Heart left ventricle (tissue), 16 donors: ENCODE measurements around the gene TXLNA. TPM values are rescaled to one million over a fixed set of nuclear protein-coding genes. Genes with fewer than 3 reads are reported as not detected.

Experiments used
- ATAC-seq, 4 donors: fragments of 200-7000 bp; cut with Tn5 transposase; one replicate each; pipeline ENCODE4 v1.9.1; 2020 to 2022; ENCODE audit warnings: moderate library complexity in 4 of 4, mild to moderate bottlenecking in 3 of 4, moderate number of reproducible peaks in 1 of 4
- DNase-seq, 5 donors: peaks; one replicate each; pipeline ENCODE4 v3.0.0-alpha.2; 2020
- H3K27ac ChIP-seq, 12 donors: fragments of 200-600 bp; sonication (generic) in 4 of 12; one replicate each; pipeline versions ENCODE4 v1.5.0 to v1.8.0; 2016 to 2022; ENCODE audit warnings: mild to moderate bottlenecking in 2 of 12
- H3K27me3 ChIP-seq, 9 donors: fragments of 200-600 bp; sonication (generic) in 2 of 9; one replicate each; pipeline versions ENCODE4 v1.5.1 to v1.8.0; 2016 to 2022; ENCODE audit warnings: mild to moderate bottlenecking in 3 of 9
- H3K36me3 ChIP-seq, 9 donors: fragments of 200-600 bp; sonication (generic) in 2 of 9; one replicate each; pipeline versions ENCODE4 v1.5.0 to v1.8.0; 2018 to 2022; ENCODE audit warnings: mild to moderate bottlenecking in 2 of 9
- H3K4me1 ChIP-seq, 12 donors: fragments of 200-600 bp; sonication (generic) in 4 of 12; one replicate each; pipeline versions ENCODE4 v1.5.0 to v1.8.0; 2016 to 2022; ENCODE audit warnings: mild to moderate bottlenecking in 3 of 12
- H3K4me3 ChIP-seq, 12 donors: fragments of 200-600 bp; sonication (generic) in 4 of 12; one replicate each; pipeline versions ENCODE4 v1.5.0 to v1.8.0; 2017 to 2022; ENCODE audit warnings: mild to moderate bottlenecking in 9 of 12, moderate library complexity in 4 of 12
- H3K9me3 ChIP-seq, 12 donors: fragments of 200-600 bp; sonication (generic) in 4 of 12; one replicate each; pipeline versions ENCODE4 v1.5.0 to v1.8.0; 2016 to 2022; ENCODE audit warnings: mild to moderate bottlenecking in 1 of 12
- POLR2A ChIP-seq, 2 donors: fragments of 450-650 bp; IDR thresholded peaks; one replicate each; pipeline ENCODE4 v1.6.1; 2017; ENCODE audit warnings: antibody characterized with exemption in 2 of 2, mild to moderate bottlenecking in 2 of 2, moderate library complexity in 2 of 2
- WGBS, 4 donors: extraction: QIAGEN DNeasy Blood & Tissue Kit in 2 of 4; methylation state at CpG; one replicate each; pipeline versions ENCODE4 v1.1.5 to v1.1.7; 2013 to 2018; 5-methylcytosine and 5-hydroxymethylcytosine counted together
- intact Hi-C, 10 donors: fragments of 100-400 bp; cut with DNase I; formaldehyde crosslinking; loops; one replicate each; pipeline versions ENCODE4 v1.11.1 to v1.14.2; 2022
- polyA plus RNA-seq, 2 donors: library from polyadenylated mRNA; stranded (reverse); fragments of 200-250 nt; gene quantifications; one replicate each; pipeline ENCODE4 v1.2.3, GENCODE V29; 2013
- total RNA-seq, 9 donors: library from RNA; depleted of rRNA in 2 of 9; stranded (reverse); fragments of >200 nt in 2 of 9; fragmentation: NEBNext Ultra II Directional in 3 of 9; extraction: Animal tissue kit (Norgen Biotek cat#: 25700) in 3 of 9; gene quantifications; one replicate each; pipeline versions ENCODE4 v1.1.0 to v1.2.4, GENCODE V29; 2016 to 2023
- TF ChIP-seq, protein P1 (sequence below), 12 donors: fragments of 200-600 bp; sonication (generic) in 4 of 12; IDR thresholded peaks; one replicate each; pipeline versions ENCODE4 v1.5.0 to v1.8.0; 2018 to 2022; ENCODE audit warnings: antibody characterized with exemption in 12 of 12, mild to moderate bottlenecking in 5 of 12
- donor health status: ischemic (EF 13 %, LVEDD 7.1; RV severe dilation, severe dysfunction).
- donor health status: healthy with polysubstance abuse.
- donor health status: DM: no; HTN: yes; CAD: no.
- donor health status: DM: no; HTN: no; CAD: no.
- donor health status: ischemic (EF 25% LVEDD 6.9; RV normal size, moderate dysfunction).
- donor health status: ischemic (EF 25% LVEDD 5.7; RV mildly dilated, moderate dysfunction).
- donor health status: healthy.
- donor health status: DM: yes; HTN: yes; CAD: no.
- donor health status: ischemic (EF 35%, LVEDD 5.7; RV mildly dilated, moderate dysfunction).
- donor health status: nonischemic (EF 11% LVEDD 7.7; RV severe dilation, severe dysfunction).
- donor health status: DM: yes; HTN: yes; CAD: no.
- donor health status: PGD.
- donor health status: ischemic (EF 29% LVEDD 5.4; RV normal size, mild dysfunction).
- donor health status: nonischemic (EF 23%, LVEDD 6.1; RV moderate dilation, normal function).

TXLNA gene
- total and polyA plus RNA-seq, 11 donors, result 8.7 to 35.9 (median 18.6) TPM

DNA sequence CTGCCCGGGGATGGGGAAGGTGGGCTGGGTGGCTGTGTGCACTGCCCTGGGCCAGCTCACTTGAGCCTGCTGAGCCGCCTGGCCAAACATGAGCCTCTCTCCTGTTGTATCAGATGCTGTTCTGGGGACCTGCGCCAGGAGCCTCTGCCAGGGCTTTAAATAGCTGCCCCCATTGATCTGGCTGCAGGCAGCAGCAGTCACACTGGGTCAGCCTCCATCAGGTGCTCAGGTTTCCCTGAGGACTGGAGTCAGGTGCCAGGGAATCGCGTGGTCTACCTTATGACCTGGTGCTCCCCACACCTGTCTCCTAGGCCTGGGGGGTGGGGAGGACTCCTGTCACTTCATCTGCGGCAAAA, 20.2 kb downstream of the TXLNA start:
- Histone ChIP-seq H3K36me3 (peaks cover 2 to 42% (median 34%) of the 10 kb centered on the region in 9 donors), H3K4me1 (peaks cover 5 to 49% (median 24%) of the 10 kb centered on the region in 12 donors), H3K27me3 (no peaks in the 10 kb centered on the region), H3K4me3 (peak overlapping the region in 10 of 12 donors; percentile 39 to 78 (median 69)), H3K27ac (peak overlapping the region in 11 of 12 donors; percentile 78 to 93 (median 87)), H3K9me3 (no peaks in the 10 kb centered on the region)
- intact Hi-C loops, result loop anchor here in 1 of 10 donors (2.0 kb wide), 1 partner anchor 19 kb away; no protein-coding TSS in a partner anchor
- TF ChIP-seq, protein P1, sequence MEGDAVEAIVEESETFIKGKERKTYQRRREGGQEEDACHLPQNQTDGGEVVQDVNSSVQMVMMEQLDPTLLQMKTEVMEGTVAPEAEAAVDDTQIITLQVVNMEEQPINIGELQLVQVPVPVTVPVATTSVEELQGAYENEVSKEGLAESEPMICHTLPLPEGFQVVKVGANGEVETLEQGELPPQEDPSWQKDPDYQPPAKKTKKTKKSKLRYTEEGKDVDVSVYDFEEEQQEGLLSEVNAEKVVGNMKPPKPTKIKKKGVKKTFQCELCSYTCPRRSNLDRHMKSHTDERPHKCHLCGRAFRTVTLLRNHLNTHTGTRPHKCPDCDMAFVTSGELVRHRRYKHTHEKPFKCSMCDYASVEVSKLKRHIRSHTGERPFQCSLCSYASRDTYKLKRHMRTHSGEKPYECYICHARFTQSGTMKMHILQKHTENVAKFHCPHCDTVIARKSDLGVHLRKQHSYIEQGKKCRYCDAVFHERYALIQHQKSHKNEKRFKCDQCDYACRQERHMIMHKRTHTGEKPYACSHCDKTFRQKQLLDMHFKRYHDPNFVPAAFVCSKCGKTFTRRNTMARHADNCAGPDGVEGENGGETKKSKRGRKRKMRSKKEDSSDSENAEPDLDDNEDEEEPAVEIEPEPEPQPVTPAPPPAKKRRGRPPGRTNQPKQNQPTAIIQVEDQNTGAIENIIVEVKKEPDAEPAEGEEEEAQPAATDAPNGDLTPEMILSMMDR (IDR thresholded peaks at IDR 0.05), result no peak
- no peak for TF ChIP-seq POLR2A (IDR thresholded peaks at IDR 0.05)
- 23 to 39% (median 32%) methylated on average over 5 to 6 of the region's 6 CpGs for whole genome bisulfite sequencing, 4 donors
- ATAC-seq (peak; percentile 55 to 73 (median 67)), DNase-seq (peak; percentile 70 to 90 (median 77))

- peak within 1 kb of the TSS; percentile 39 to 78 (median 66) for H3K4me3 ChIP-seq
- TF ChIP-seq, protein P1 (IDR thresholded peaks at IDR 0.05), result no peak
- peak in 1 of 2 donors; percentile 24 for TF ChIP-seq POLR2A (IDR thresholded peaks at IDR 0.05)
- H3K4me1 ChIP-seq, result peaks cover 5 to 55% (median 29%) of the 10 kb centered on the region in 12 donors
- WGBS, 4 donors, result 0 to 2% (median 0%) methylated on average over 26 to 34 of the region's 34 CpGs
- intact Hi-C loops, result loop anchor here in 1 of 10 donors (2.0 kb wide), 1 partner anchor 20 kb away; no protein-coding TSS in a partner anchor
- H3K36me3 ChIP-seq, result peaks cover 0 to 35% (median 27%) of the 10 kb centered on the region in 9 donors
- peak within 1 kb of the TSS; percentile 37 to 93 (median 86) for H3K27ac ChIP-seq
- DNase-seq (peak; percentile 74 to 83 (median 80)), ATAC-seq (peak; percentile 29 to 66 (median 50))
- H3K27me3 ChIP-seq, result no peaks in the 10 kb centered on the region
- H3K9me3 ChIP-seq, result no peaks in the 10 kb centered on the region
Measured at GRCh38 chr1:32200226-32201010, 20.9 kb downstream of the TXLNA start, which contains the start of gene CCDC28B. CCDC28B (plus strand) TSS chr1:32200595; CDS start chr1:32201936, 1,341 bp downstream.

- peaks cover 5 to 56% (median 34%) of the 10 kb centered on the region in 12 donors for H3K4me1 ChIP-seq
- no peaks in the 10 kb centered on the region for H3K27me3 ChIP-seq
- intact Hi-C loops, result loop anchor here in 1 of 10 donors (2.0 kb wide), 1 partner anchor 20 kb away; no protein-coding TSS in a partner anchor
- 1 to 2% (median 1%) methylated on average over 22 to 26 of the region's 26 CpGs for WGBS, 4 donors
- no peak for TF ChIP-seq POLR2A (IDR thresholded peaks at IDR 0.05)
- TF ChIP-seq, protein P1 (IDR thresholded peaks at IDR 0.05), result peak in 3 of 12 donors; percentile 11 to 29 (median 27)
- peak; percentile 77 to 85 (median 79) for DNase-seq
- peaks cover 0 to 27% (median 19%) of the 10 kb centered on the region in 9 donors for H3K36me3 ChIP-seq
- peak; percentile 32 to 66 (median 47) for ATAC-seq
- H3K4me3 ChIP-seq, result peak overlapping the region; percentile 39 to 78 (median 66)
- no peaks in the 10 kb centered on the region for H3K9me3 ChIP-seq
- peak overlapping the region; percentile 37 to 93 (median 86) for H3K27ac ChIP-seq
Measured at GRCh38 chr1:32201011-32201855, 21.8 kb downstream of the TXLNA start.
